H54 (cell line): ENCODE measurements around the gene NIT1.
A peak's percentile ranks its signal among the peaks of the same experiment; 100 is the strongest.

Experiments used
- DNase-seq: peaks from one replicate; pipeline ENCODE4 v3.0.0; 2011; ENCODE audit warnings: low spot score, mixed read lengths; ENCODE audit not compliant: insufficient read length
- FAIRE-seq: peaks from 3 replicates; lab custom pipeline; 2011; peaks lifted over from hg19 to GRCh38; lab: Jason Lieb, UNC
- POLR2A ChIP-seq: IDR thresholded peaks from 2 replicates; pipeline ENCODE4 v1.6.1; 2011; ENCODE audit warnings: low read depth, mild to moderate bottlenecking, low read length

Gene NIT1

GRCh38 chr1:161161652-161162051 is 43.7 kb downstream of the NIT1 start:
- no peak for TF ChIP-seq POLR2A
- DNase-seq (no peak), FAIRE-seq (no peak)

GRCh38 chr1:161162052-161162451 is 44.1 kb downstream of the NIT1 start:
- DNase-seq (no peak), FAIRE-seq (no peak)
- no peak for TF ChIP-seq POLR2A

- no peak for FAIRE-seq
- no peak for DNase-seq
- TF ChIP-seq POLR2A, result no peak
These were observed 44.9 kb downstream of the NIT1 start for GRCh38 chr1:161162806-161163205.

GRCh38 chr1:161163793-161164192 is 45.9 kb downstream of the NIT1 start:
- no peak for TF ChIP-seq POLR2A
- no peak for FAIRE-seq
- no peak for DNase-seq

GRCh38 chr1:161164901-161165610 is 47.2 kb downstream of the NIT1 start:
- no peak for FAIRE-seq
- TF ChIP-seq POLR2A, result no peak
- no peak for DNase-seq

GRCh38 chr1:161165742-161166668 is 48.1 kb downstream of the NIT1 start, which contains the start of gene PPOX:
PPOX (plus strand) TSS chr1:161166426; CDS start chr1:161166848, 422 bp downstream.
- DNase-seq, result peak; percentile 89
- FAIRE-seq, result no peak
- TF ChIP-seq POLR2A, result peak; percentile 75

- no peak for FAIRE-seq
- no peak for DNase-seq
- TF ChIP-seq POLR2A, result no peak
These were observed 49.0 kb downstream of the NIT1 start for GRCh38 chr1:161166669-161167548.

- TF ChIP-seq POLR2A, result no peak
- DNase-seq (no peak), FAIRE-seq (no peak)
These were observed 51.0 kb downstream of the NIT1 start for GRCh38 chr1:161168906-161169305.
